HEK293 (cell line): ENCODE results near the gene JUND.

Source experiments
- CTCF ChIP-seq: fragments of 450-650 bp; formaldehyde crosslinking; IDR thresholded peaks from 2 replicates; pipeline ENCODE4 v1.5.1; 2016; ENCODE audit warnings: missing biosample characterization, missing genetic modification characterization
- ELK4 ChIP-seq: IDR thresholded peaks from 2 replicates; pipeline ENCODE4 v1.6.1; 2011; ENCODE audit warnings: mild to moderate bottlenecking, low read depth, low read length, borderline replicate concordance
- MZF1 ChIP-seq: fragments of 450-650 bp; formaldehyde crosslinking; IDR thresholded peaks from 2 replicates; pipeline ENCODE4 v1.5.1; 2017; ENCODE audit warnings: missing biosample characterization, missing genetic modification characterization, borderline replicate concordance
- PRDM10 ChIP-seq: fragments of 450-650 bp; formaldehyde crosslinking; IDR thresholded peaks from 2 replicates; pipeline ENCODE4 v1.5.1; 2016; ENCODE audit warnings: missing biosample characterization, missing genetic modification characterization
- SP7 ChIP-seq: fragments of 450-650 bp; formaldehyde crosslinking; IDR thresholded peaks from 2 replicates; pipeline ENCODE4 v1.5.1; 2016; ENCODE audit warnings: missing biosample characterization, missing genetic modification characterization
- ZNF169 ChIP-seq: fragments of 450-650 bp; formaldehyde crosslinking; IDR thresholded peaks from 2 replicates; pipeline ENCODE4 v1.5.1; 2016; ENCODE audit warnings: missing biosample characterization, missing genetic modification characterization
- ZNF174 ChIP-seq: fragments of 450-650 bp; formaldehyde crosslinking; IDR thresholded peaks from 2 replicates; pipeline ENCODE4 v1.5.0; 2017; ENCODE audit warnings: missing biosample characterization, mild to moderate bottlenecking, missing genetic modification characterization
- ZNF18 ChIP-seq: fragments of 450-650 bp; formaldehyde crosslinking; IDR thresholded peaks from 2 replicates; pipeline ENCODE4 v1.5.1; 2016; ENCODE audit warnings: missing biosample characterization, missing genetic modification characterization
- ZNF239 ChIP-seq: fragments of 450-650 bp; formaldehyde crosslinking; IDR thresholded peaks from 2 replicates; pipeline ENCODE4 v1.5.1; 2016; ENCODE audit warnings: missing biosample characterization, missing genetic modification characterization
- ZNF302 ChIP-seq: fragments of 450-650 bp; formaldehyde crosslinking; IDR thresholded peaks from 2 replicates; pipeline ENCODE4 v1.5.1; 2016; ENCODE audit warnings: missing biosample characterization, missing genetic modification characterization, low read depth
- ZNF324 ChIP-seq: fragments of 450-650 bp; formaldehyde crosslinking; IDR thresholded peaks from 2 replicates; pipeline ENCODE4 v1.5.1; 2016; ENCODE audit warnings: missing biosample characterization, missing genetic modification characterization
- ZNF416 ChIP-seq: fragments of 450-650 bp; formaldehyde crosslinking; IDR thresholded peaks from 2 replicates; pipeline ENCODE4 v1.5.1; 2016; ENCODE audit warnings: missing biosample characterization, missing genetic modification characterization
- ZNF747 ChIP-seq: fragments of 450-650 bp; formaldehyde crosslinking; IDR thresholded peaks from 2 replicates; pipeline ENCODE4 v1.5.1; 2016; ENCODE audit warnings: missing biosample characterization, missing genetic modification characterization
- ZNF776 ChIP-seq: fragments of 450-650 bp; formaldehyde crosslinking; IDR thresholded peaks from 2 replicates; pipeline ENCODE4 v1.5.0; 2017; ENCODE audit warnings: missing biosample characterization, missing genetic modification characterization, borderline replicate concordance

- TF ChIP-seq MZF1, result no peak
- TF ChIP-seq ZNF239 (tag by site-specific recombination), result no peak
- no peak for TF ChIP-seq CTCF (tag by site-specific recombination)
- no peak for TF ChIP-seq PRDM10 (tag by site-specific recombination)
- TF ChIP-seq ZNF174 (tag by site-specific recombination), result no peak
- no peak for TF ChIP-seq ZNF18 (tag by site-specific recombination)
- no peak for TF ChIP-seq ZNF747 (tag by site-specific recombination)
- TF ChIP-seq ZNF324 (tag by site-specific recombination), result no peak
- no peak for TF ChIP-seq ELK4
- TF ChIP-seq ZNF302 (tag by site-specific recombination), result no peak
- TF ChIP-seq ZNF169 (tag by site-specific recombination), result no peak
- no peak for TF ChIP-seq ZNF416 (tag by site-specific recombination)
- no peak for TF ChIP-seq ZNF776 (tag by site-specific recombination)
- TF ChIP-seq SP7 (tag by site-specific recombination), result no peak
Measured at GRCh38 chr19:18300930-18301717, 19.7 kb upstream of the JUND start.
